ENCODE data around the gene JHY.

- TF ChIP-seq FOXM1 (IDR thresholded peaks at IDR 0.05; ENCODE audit: borderline replicate concordance), result no peak
- no peak for TF ChIP-seq ZNF384 (IDR thresholded peaks at IDR 0.05)
- no peak for TF ChIP-seq BHLHE40 (IDR thresholded peaks at IDR 0.05; ENCODE audit: borderline replicate concordance)
- TF ChIP-seq FOXK2 (IDR thresholded peaks at IDR 0.05), result no peak
- no peak for TF ChIP-seq SP1 (IDR thresholded peaks at IDR 0.05)
- no peak for TF ChIP-seq PKNOX1 (IDR thresholded peaks at IDR 0.05)
- TF ChIP-seq L3MBTL2 (conservative IDR thresholded peaks at IDR 0.05), result no peak
- no peak for TF ChIP-seq TARDBP (IDR thresholded peaks at IDR 0.05)
- no peak for TF ChIP-seq SUZ12 (IDR thresholded peaks at IDR 0.05)
- TF ChIP-seq LEF1 (IDR thresholded peaks at IDR 0.05; ENCODE audit: borderline replicate concordance), result no peak
- TF ChIP-seq FOXA1 (IDR thresholded peaks at IDR 0.05), result no peak
Measured at GRCh38 chr11:122836916-122837315, 45.6 kb upstream of the JHY start.

All from HEK293T (cell line).